ENCODE measurements around the gene COQ2. TPM values are rescaled to one million over a fixed set of nuclear protein-coding genes. Genes with fewer than 3 reads are reported as not detected.
A peak's percentile ranks its signal among the peaks of the same experiment; 100 is the strongest.

Gene COQ2
- total RNA-seq, 6 experiments from 2014 or later, result 6.9 to 15.5 (median 10.6) TPM

DNA sequence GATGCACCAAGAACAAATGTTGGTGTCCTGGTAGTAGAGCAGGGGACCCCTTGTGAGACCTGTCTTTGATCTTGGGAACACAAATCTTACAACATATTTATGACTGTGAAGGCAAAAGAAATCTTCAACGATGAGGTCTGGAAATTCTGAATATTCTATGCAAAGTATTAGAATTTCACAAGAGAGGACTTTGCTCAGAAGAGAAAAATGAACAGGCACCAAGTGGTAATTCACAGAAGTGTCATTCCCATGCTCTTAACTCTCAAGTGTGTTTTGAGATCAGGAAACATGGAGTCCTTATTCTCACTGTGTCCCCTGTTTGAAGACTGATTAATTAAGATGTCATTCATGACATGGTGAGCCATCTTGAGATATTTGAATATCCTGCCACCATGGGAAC, 52.5 kb downstream of the COQ2 start:
- H3K9me3 ChIP-seq, result no peaks in the 10 kb centered on the region
- no peaks in the 10 kb centered on the region for H3K4me1 ChIP-seq
- DNase-seq (no peak), ATAC-seq (no peak)
- 10% methylated on average over 1 of the region's 1 CpG for WGBS (ENCODE audit: insufficient coverage, low coverage, low lambda C conversion rate, missing lambda C conversion rate)
- H3K36me3 ChIP-seq, result no peaks in the 10 kb centered on the region
- intact Hi-C loops (cut with DNase I), result no loop called here
- H3K4me3 ChIP-seq, result no peak overlapping the region
- H3K27ac ChIP-seq, result no peak overlapping the region
- no peaks in the 10 kb centered on the region for H3K27me3 ChIP-seq
- no peak for TF ChIP-seq POLR2A (IDR thresholded peaks at IDR 0.05)
- TF ChIP-seq, protein P1, sequence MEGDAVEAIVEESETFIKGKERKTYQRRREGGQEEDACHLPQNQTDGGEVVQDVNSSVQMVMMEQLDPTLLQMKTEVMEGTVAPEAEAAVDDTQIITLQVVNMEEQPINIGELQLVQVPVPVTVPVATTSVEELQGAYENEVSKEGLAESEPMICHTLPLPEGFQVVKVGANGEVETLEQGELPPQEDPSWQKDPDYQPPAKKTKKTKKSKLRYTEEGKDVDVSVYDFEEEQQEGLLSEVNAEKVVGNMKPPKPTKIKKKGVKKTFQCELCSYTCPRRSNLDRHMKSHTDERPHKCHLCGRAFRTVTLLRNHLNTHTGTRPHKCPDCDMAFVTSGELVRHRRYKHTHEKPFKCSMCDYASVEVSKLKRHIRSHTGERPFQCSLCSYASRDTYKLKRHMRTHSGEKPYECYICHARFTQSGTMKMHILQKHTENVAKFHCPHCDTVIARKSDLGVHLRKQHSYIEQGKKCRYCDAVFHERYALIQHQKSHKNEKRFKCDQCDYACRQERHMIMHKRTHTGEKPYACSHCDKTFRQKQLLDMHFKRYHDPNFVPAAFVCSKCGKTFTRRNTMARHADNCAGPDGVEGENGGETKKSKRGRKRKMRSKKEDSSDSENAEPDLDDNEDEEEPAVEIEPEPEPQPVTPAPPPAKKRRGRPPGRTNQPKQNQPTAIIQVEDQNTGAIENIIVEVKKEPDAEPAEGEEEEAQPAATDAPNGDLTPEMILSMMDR (IDR thresholded peaks at IDR 0.05), result no peak

DNA sequence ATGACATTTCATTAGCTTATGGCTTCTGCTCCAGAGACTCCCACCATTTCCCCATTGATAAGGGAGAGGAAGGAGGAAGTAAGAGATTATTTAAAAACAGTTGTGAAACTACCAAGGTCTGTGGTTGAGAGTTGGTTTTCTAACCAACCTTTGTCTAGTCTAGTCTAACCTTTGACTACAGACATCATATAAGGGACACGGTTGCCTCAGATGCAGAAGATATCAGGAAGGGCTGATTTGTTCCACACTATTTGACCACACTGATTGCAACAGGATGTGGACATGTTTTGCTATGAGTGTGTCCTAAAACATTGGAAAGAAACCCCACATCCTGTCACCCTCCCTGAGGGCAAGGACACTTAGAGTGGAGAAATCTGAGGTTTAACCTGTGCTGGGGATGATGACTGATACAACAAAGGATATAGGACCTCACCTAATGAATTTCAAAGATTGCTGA, 53.0 kb downstream of the COQ2 start:
- no peaks in the 10 kb centered on the region for H3K36me3 ChIP-seq
- no peak overlapping the region for H3K27ac ChIP-seq
- ATAC-seq (peak; percentile 27 to 48 (median 42)), DNase-seq (no peak)
- H3K9me3 ChIP-seq, result no peaks in the 10 kb centered on the region
- intact Hi-C loops (cut with DNase I), result no loop called here
- WGBS (ENCODE audit: insufficient coverage, low coverage, low lambda C conversion rate, missing lambda C conversion rate), result 7% methylated on average over 1 of the region's 1 CpG
- no peaks in the 10 kb centered on the region for H3K4me1 ChIP-seq
- no peaks in the 10 kb centered on the region for H3K27me3 ChIP-seq
- no peak overlapping the region for H3K4me3 ChIP-seq
- TF ChIP-seq POLR2A (IDR thresholded peaks at IDR 0.05), result no peak
- TF ChIP-seq, protein P1 (IDR thresholded peaks at IDR 0.05), result no peak

DNA sequence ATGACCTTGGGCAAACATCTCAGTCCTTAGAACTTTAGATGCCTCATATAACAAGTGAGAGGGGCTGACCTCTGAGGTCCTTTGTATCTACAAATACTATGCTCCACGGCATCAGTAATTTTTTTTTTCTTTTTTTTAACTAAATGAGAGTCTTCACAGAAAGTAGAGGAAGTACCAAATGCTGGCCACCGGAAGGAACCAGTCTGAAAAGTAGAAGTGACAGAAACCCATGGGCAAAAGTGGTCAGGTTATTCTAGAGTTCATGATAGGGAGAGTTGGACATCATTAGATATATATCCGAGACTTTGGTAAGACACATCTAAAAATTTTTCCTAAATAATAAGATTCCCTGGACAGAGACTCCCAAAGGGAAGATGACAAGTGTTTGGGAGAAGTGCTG, 53.7 kb downstream of the COQ2 start:
- intact Hi-C loops (cut with DNase I), result no loop called here
- Histone ChIP-seq H3K36me3 (no peaks in the 10 kb centered on the region), H3K4me3 (no peak overlapping the region), H3K9me3 (no peaks in the 10 kb centered on the region), H3K27ac (no peak overlapping the region), H3K4me1 (no peaks in the 10 kb centered on the region), H3K27me3 (no peaks in the 10 kb centered on the region)
- WGBS (ENCODE audit: insufficient coverage, low coverage, low lambda C conversion rate, missing lambda C conversion rate), result 56% methylated on average over 3 of the region's 3 CpGs
- peak in 1 of 4 donors; percentile 38 for ATAC-seq
- TF ChIP-seq, protein P1 (IDR thresholded peaks at IDR 0.05), result no peak
- no peak for DNase-seq

DNA sequence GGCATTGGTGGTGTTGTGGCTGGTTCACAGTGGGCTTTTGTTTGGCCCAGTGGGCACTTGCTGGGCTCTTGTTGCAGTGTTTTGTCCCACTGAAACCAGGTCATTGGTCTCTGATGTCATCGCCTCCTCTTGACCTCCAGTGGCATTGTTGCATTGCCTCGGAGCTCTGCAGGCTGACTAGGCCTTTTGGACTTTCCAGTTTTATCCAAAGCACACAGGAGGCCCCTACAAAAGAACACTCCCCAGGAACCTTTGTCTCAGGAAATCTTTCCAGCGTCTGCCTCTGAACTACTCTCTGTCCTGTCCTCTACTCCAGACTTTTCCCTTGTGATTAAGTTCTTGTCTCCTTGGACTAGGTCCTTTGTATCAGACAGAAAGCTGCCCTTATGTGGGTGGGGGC, 54.8 kb downstream of the COQ2 start:
- H3K4me1 ChIP-seq, result no peaks in the 10 kb centered on the region
- no peak for ATAC-seq
- no peak overlapping the region for H3K27ac ChIP-seq
- H3K36me3 ChIP-seq, result no peaks in the 10 kb centered on the region
- TF ChIP-seq, protein P1 (IDR thresholded peaks at IDR 0.05), result no peak
- TF ChIP-seq POLR2A (IDR thresholded peaks at IDR 0.05), result no peak
- no peak for DNase-seq
- intact Hi-C loops (cut with DNase I), result no loop called here
- no peaks in the 10 kb centered on the region for H3K27me3 ChIP-seq
- no peak overlapping the region for H3K4me3 ChIP-seq
- no peaks in the 10 kb centered on the region for H3K9me3 ChIP-seq
- no CpG with 5 or more reads among the region's 3 CpGs for WGBS (ENCODE audit: insufficient coverage, low coverage, low lambda C conversion rate, missing lambda C conversion rate)

DNA sequence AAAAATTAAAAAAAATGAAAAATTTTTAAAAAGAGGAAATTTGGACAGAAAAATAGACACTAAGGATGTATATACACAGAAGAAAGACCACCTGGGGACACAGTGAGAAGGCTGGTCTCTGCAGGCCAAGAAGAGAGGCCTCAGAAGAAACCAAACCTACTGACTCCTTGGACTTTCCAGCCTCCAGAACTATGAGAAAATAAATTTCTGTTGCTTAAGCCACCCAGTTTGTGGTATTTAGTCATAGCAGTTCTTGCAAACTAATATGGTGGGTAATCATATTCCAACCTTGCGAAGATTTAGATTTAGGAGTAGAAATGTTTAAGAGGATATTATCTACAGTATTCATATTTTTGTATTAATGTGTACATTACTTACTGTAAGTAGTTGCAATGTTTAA, 56.4 kb downstream of the COQ2 start:
- no peaks in the 10 kb centered on the region for H3K27me3 ChIP-seq
- intact Hi-C loops (cut with DNase I), result no loop called here
- ATAC-seq (no peak), DNase-seq (no peak)
- WGBS (ENCODE audit: insufficient coverage, low coverage, low lambda C conversion rate, missing lambda C conversion rate), result 100% methylated on average over 1 of the region's 1 CpG
- TF ChIP-seq, protein P1 (IDR thresholded peaks at IDR 0.05), result no peak
- H3K36me3 ChIP-seq, result no peaks in the 10 kb centered on the region
- H3K4me3 ChIP-seq, result no peak overlapping the region
- no peaks in the 10 kb centered on the region for H3K9me3 ChIP-seq
- H3K27ac ChIP-seq, result no peak overlapping the region
- H3K4me1 ChIP-seq, result no peaks in the 10 kb centered on the region
